ENCODE measurements around the gene LANCL2.
"Not testable (repeated sequence)": the region's sequence is repeated elsewhere in the genome, so short reads cannot be mapped to it uniquely, and the experiment has no call there.

The LANCL2 gene

DNA sequence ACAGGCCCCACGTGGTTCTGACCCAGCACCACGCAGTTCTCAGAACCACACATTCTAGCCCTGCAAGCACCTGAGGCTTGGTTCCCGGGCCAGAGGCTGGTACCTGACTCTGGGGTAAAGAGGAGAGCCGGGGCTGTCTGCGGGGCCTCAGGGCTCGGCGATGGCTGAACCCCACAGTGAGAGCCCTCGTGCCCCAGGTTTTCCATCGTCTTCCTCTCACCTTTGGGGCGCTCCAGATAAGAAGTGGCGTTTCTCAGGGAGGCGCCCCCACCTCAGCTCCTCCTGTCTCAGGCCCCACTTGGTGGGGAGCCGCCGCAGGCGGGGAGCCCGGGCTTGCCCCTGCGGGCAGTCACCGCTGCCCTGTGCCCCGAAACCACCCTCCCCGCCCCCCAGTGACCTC is 2.2 kb upstream of the LANCL2 start:
- no peak for DNase-seq (ENCODE audit: low read depth in 3 of 3)

DNA sequence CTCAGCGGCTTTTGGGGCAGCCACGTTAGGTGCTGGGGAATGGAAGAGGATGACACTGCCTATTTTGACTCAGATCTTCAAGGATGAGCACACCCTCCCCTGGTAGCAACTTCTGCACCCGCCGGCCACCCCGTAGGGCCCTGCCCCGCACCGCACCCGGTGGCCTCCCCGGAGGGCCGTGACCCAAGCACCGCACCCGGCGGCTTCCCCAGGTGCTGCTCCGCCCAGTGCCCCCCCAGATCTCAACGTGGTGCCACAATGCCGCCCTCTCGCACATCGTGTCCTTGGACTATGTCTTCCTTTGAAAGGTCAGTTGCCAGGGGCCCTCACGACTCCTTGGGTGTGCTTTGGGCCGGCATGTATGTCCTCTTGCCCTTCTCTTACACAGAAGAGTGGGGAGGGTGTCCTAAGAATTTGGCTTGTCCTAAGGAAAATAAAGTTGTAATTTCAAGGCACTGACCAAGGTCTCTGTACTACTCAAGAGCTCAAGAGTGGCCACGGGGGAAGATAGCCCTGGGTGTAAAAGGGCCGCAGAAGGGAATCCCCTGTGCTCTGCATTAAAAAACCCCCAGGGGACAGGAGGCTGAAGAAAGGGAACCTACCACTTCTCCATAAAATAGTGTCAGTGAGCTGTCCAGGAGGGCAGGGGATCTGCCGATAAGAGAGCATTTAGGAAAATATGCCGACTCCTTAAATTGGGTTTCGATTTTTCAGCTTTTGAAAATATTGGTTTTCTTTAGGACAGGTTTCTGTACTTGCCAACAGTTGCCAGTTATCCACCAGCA is 1.6 kb upstream of the LANCL2 start:
- DNase-seq (ENCODE audit: low read depth in 3 of 3) = no peak

DNA sequence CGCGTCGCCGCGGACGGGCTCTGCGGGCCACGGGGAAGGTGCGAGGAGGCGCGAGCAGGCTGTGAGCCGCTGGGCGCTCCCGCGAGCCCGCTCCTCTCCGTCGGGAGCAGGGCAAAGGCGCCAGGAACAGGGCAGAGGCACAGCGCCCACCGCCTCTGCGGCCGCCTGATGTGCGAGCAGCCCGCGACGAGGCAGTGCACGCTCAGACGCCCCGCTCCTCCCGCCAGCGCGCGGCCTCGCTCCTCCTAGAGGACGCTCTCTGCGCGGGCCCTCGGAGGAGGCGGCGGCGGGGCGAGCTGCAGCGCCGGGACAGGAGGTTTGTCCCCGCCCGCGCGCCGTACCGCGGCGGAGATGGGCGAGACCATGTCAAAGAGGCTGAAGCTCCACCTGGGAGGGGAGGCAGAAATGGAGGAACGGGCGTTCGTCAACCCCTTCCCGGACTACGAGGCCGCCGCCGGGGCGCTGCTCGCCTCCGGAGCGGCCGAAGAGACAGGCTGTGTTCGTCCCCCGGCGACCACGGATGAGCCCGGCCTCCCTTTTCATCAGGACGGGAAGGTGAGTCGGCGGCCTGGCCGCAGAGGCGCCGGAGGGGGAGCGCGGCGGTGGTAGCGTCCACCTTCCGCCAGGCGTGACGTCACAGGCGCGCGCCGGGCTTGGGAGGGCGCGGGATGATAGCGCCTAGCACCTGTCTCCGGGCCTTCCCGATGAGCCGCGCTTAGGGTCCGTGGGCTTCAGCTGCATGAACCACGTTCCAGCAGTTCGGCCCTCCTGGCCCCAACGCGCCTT is 731 bp downstream of the LANCL2 start:
- peak; percentile 89 to 95 (median 91) for DNase-seq (ENCODE audit: low read depth in 3 of 3)

DNA sequence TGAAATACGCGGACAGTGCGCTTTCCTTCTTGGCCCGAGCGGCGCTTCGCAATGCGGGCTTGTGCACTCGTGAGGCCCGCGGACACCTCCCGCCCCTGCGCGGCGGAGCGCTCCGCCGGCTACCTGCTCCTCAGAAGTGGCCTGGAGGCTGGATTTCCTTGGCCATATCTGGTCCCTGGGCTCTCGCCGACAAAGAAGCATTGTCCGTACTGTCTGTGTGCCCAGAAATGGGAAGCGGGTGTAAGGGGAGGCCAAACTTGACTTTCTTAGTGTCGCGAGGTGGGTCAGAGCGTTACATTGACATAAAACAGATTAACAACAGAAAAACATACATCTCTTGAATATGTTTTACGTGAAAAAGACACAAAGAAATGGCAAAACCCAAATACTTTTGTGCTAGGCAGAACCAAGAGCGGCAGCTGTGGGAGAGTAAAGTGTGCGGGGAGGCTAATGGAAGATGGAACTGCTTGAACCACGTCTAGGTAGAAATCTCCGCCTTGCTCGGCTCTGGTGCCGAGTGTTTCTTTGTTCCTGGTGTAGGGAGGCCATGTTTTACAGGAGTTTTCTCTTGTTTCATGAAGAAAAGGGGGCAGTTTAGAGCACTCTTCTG is 1.4 kb downstream of the LANCL2 start:
- no peak for DNase-seq (ENCODE audit: low read depth in 3 of 3)

DNA sequence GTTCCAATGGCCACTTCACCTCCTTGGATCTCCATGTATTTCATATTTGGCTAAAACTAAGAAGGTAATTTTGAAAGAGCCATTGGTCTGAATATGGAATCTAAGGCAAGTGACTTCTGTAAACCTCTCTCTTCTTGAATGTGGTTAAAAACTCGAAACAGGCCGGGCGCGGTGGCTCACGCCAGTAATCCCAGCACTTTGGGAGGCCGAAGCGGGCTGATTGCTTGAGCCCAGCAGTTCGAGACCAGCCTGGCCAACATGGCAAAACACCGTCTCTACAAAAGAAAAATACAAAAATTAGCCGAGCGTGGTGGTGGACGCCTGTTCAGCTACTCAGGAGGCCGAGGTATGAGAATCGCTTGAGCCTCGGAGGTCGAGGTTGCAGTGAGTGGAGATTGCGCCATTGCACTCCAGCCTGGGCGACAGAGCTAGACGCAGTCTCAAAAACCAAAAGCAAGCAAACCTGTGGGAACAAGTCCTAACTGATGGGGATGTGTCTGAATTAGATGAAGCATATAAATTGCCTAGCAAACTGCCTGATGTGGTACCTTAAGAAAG is 2.2 kb downstream of the LANCL2 start:
- DNase-seq (ENCODE audit: low read depth in 3 of 3) = no peak

DNA sequence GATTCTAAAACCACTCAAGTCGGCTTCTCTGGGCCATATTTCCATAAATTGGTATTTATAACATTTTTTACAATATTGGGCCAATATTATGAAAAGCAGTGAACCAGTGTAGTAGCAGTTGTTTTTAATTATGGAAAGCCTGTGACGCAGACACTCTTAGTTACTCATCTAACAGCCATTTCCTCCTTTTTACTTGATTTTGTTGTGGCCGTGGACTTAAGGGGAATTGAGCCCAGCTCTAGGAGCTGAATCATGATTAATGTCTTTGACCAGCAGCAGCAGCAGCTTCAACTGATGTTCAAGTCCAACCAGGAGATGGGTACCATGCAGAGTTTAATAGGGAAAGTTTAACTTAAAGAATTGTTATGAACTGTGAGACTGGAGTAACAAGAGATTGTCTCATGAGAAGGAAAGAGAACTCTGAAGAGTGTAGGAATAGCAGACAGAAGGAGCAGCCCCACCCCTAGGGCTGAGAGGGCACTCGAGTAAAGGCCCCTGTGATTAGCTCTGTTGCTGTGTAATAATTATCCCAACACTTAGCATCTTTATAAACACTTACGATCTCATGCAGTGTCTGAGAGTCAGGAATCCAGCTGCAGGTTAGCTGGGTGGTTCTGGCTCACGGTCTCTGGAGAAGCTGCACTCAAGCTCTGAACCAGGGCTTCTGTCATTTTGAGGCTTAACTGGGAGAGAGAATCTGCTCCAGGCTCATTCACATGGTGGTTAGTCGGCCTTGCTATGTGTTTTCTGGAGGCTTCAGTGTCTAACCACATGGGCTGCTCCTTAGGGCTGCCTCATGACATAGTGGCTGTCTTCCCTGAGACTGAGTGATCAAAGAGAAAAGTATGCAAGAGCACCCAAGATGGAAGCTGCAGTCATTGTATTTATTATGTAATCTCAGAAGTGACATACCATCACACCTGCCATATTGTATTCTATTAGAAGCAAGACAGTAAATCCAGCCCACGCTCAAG is 4.6 kb downstream of the LANCL2 start:
- no peak for DNase-seq (ENCODE audit: low read depth in 3 of 3)

DNA sequence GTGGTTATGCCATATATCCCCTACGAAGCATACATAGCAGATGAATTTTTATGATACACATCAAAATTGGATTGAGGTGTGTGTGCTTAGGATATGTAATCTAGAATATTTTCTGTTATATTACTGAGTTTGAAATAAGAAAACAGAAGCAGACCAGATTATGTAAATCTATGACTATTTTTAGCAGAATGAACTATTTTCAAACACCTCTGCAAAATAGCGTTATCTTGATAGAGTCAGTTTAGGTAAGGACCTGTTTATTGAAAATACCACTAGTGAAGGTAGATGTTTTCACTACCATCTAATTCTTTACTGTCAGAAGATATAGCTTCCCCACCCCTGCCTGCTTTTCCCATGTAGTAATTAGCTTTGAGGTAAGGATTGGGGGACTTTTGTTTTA is 9.1 kb downstream of the LANCL2 start:
- no peak for DNase-seq (ENCODE audit: low read depth in 3 of 3)

DNA sequence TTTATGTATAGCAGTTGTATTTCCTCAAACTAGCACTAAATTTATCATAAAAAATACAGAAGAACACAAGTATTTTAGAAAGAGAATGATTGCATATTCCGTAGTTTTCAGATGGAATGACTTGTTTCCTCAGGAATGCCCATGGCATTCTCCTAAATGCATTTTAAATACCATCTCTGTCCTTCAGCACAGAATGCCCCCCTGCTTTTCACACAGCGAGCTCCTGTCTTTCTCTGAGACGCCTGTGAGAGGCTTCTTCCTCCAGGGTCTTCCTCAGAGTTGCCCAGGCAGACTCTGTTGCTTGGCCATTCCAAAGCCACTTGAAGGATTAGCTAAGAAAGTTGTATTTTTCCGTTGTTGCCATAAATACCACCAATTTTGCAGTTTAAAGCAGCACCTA is 10.1 kb downstream of the LANCL2 start:
- no peak for DNase-seq (ENCODE audit: low read depth in 3 of 3)

DNA sequence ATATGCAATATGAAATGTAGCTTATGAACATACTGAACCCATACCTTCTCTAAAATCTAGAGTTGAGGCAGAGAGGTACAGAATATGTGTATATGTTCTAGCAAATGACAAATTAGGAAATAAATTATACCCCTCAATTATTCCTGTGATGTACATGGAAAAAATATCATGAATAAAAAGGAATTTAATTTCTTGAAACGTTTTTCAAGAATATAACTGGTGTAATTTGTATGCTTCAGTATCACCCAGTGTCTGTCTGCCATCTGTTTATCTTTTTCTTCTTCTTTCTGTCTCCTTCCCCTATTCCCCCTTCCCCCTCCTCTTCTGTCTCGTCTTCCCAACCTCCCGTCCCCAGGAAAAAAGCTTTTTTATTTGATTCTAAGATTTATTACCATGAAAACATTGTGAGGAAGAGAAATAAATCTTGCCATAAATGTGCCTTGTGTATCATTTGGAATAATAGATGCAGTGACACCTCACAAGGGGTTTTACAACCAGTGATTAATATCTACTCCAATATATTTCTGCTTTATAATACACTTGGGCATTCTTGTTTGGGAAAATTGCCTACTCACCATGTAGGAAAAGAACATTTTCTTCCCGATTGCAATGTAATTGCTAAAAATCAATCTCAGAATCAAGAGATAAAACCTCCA is 12.2 kb downstream of the LANCL2 start:
- no peak for DNase-seq (ENCODE audit: low read depth in 3 of 3)

DNA sequence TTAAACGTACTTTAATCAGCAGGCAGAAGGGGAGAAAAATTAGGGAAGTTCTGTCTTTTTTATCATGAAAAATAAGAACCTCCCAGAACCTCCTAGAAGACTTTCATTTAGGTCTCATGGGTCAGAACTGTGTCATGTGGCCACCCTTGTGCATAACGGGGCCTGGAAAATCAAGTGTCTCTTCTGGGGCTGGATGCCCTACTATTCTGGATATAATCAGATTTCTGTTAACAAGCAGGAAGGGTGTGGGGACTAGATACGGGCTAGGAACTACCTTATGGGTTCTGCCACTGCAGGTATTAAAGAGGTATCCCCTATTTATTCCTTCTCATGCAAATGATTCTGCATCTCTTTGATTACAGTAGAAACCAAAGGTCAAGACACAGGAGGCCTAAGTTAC is 14.1 kb downstream of the LANCL2 start:
- no peak for DNase-seq (ENCODE audit: low read depth in 3 of 3)

DNA sequence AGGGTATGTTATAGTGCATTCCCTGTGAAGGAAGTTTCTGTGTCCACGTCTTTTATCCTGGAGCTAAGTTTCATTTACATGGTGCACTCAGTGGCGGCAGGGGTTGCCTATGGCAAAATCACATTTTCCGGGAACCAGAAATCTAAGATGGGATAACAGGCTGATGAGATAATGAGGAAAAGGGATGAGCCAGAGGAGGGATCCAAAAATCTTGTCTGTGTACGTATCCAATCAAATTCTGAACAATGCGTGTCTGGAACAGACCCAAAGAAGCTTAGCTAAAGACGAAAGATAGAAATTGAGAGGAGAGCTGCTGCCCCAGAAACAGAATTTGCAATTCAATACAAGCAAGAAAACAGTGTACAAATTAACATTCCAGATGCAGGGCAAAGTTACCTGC is 16.1 kb downstream of the LANCL2 start:
- DNase-seq (ENCODE audit: low read depth in 3 of 3) = no peak

DNA sequence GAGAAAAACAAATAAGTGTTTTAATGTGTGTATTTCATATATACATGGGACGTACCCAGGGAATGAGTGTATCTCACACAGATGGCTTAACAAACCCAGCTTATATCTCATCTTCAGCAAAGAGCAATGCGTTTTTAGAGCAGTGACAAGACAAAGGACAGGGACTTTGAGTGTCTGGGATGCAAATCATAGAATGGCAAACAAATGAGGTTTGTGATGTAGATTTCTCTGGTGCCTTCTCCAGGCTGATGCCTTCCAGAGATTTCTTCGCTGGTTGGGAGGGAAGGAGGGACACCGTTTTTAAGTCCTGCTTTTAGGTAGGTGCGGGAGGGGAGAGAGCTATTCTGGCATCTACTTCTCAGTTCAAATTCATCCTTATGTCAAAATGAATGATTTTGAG is 16.6 kb downstream of the LANCL2 start:
- DNase-seq (ENCODE audit: low read depth in 3 of 3) = no peak

DNA sequence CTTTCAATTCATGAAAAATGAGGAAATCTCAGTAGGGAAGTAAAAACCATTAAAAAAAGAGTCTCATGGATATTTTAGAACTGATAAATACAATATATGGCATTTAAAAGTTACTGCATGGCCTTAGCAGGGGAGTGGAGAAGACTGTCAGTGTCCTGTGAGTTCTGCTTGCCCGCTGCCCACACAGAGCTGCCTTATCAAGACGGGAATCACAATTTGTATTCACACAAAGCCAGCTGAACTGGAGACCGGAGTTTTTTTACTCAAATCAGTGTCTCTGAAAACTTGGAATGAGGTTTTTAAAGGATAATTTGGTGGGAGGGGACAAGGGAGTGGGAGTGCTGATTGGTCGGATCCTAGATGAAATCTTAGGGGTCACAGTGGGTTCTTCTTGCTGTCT is 17.1 kb downstream of the LANCL2 start:
- DNase-seq (ENCODE audit: low read depth in 3 of 3) = no peak

DNA sequence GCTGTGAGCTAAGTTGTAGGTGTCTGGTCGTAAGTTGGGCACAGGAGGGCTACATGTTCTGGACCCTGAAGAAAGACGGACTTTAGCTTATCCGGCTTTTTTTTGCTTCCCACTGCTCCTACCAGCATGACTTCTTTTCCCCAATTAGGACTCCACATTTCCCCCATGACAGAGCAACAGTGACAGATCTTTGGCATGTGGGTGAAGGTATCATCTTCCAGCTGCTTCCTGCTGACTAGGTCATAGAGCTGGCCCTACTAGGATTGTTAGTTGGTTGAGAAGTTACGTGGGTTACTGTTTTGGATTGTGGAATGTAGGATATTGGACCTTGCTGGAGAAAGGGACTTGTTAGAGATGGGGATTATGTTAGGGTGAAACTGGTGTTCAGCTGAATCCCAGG is 21.4 kb downstream of the LANCL2 start:
- no peak for DNase-seq (ENCODE audit: low read depth in 3 of 3)

DNA sequence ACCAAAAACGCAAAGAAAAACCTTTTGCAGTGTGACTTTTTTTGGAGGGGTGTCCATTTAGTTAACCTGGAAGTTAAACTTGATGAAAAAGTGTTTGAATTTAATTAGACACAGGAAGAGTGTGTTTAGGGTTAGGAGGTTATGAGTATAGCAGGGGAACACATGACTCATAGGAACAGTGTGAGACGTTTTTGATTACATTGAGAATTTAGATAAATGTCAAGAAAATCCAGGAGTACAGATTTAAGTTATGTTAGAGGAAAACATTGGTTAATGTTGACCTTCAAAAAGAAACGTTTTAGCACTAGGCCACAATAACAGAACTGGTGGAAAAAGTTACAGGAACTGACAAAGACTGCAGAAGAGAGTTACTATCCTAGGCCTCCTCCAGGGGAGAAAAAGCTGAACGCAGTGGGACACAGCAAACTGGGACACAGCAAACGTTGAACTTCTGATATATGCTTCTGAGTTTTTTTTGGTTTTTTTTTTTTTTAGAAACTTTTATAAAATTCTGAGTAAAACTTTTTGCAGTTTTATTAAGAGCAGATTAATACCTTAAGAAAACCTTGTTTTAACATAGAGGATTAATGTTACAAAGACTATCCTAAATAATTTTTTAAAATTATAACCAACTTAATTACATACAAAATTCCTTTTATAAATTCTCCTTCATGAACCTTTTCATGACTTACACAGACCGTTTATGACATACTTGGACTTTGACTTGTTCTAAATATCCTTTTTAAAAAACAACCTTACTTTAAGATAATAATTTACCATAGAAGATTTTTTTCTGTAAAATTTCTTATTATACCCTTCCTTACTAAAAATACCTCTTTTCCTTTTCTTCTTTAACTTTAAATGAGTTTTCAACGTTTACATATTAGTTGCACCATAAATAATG is 22.2 kb downstream of the LANCL2 start:
- no peak for DNase-seq (ENCODE audit: low read depth in 3 of 3)

DNA sequence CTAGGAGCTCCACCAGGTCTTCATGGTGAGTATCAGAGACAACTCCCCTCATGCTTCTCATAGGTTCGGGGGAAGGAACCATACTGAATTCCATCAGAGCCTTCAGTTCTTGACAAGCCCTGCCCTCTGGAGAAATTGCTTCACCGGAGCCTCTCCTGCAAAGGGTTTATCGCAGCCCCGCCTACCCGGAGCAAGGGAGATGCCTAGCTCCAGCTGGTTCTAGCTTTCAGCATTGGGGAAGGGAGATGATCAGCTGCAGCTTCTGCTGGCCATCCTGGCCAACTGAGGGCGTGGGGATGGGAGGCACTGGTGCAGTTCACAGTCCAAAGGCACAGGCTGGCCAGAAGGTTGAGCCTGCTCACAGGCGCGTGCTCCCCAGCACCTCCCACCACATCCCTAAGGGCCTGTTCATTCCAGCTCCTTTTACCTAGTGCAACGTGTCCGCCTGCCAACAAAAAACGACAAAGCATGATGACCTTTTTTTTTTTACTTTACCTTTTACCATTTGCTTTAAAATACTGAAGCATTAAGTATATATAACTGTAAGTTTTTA is 31.2 kb downstream of the LANCL2 start:
- DNase-seq (ENCODE audit: low read depth in 3 of 3) = no peak

DNA sequence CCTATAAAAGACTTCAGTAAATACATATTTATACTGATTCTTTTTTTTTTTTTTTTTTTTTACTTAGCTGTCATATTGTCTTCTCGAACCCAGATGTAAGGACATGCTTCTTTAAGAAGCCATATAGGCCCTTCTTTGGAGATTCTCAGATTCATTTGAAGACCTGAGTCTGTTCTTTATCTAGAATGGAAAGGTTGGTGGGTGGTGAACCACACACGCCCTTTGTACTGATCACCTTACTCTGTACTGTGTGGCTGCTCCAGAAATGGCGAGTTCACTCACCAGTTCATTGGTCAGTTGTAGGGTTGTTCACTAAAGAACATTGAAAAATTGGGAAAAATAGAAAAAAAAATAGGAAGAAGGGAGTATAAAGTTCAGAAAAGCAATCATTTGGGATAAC is 32.5 kb downstream of the LANCL2 start:
- no peak for DNase-seq (ENCODE audit: low read depth in 3 of 3)

DNA sequence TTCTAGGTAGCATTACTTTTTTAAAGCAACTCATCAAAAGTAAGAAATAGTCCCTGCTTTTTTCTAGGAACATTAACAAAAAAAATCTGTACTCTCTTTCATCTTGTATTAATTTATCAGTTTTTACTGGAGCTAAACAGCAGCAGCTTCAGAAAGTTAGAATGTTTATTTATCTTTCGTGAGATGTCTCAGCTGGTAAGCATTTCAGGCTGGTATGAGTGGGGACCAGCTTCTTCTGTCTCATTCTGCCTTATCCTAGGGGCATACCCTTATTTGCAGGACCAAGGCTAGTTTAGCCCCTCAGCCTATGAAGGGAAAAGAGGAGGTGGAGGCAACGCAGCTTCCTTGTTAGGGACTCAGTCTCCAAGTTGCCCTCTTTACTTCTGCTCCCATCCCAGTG is 35.1 kb downstream of the LANCL2 start:
- no peak for DNase-seq (ENCODE audit: low read depth in 3 of 3)

DNA sequence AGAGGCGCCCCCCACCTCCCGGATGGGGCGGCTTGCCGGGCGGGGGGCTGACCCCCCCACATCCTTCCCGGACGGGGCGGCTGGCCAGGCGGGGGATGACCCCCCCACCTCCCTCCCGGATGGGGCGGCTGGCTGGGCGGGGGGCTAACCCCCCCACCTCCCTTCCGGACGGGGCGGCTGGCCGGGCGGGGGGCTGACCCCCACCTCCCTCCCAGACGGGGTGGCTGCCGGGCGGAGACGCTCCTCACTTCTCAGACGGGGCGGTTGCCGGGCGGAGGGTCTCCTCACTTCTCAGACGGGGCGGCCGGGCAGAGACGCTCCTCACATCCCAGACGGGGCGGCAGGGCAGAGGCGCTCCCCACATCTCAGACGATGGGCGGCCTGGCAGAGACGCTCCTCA is 37.4 kb downstream of the LANCL2 start:
- DNase-seq (ENCODE audit: low read depth in 3 of 3) = not testable (repeated sequence)

Data from stimulated activated CD4-positive, alpha-beta T cell treated with anti-CD3 and anti-CD28 coated beads, TNF-alpha, amount 100 ng/mL, for 4 hours (primary cell).